IPS-20b (cell line): ENCODE results near the gene ADAMTS14.
"Not testable (repeated sequence)": the region's sequence is repeated elsewhere in the genome, so short reads cannot be mapped to it uniquely, and the experiment has no call there.

Experiments
- H3K27ac ChIP-seq: one replicate; pipeline ENCODE4 v1.5.1; 2013; ENCODE audit warnings: low read length
- H3K27me3 ChIP-seq: 2 replicates; pipeline ENCODE4 v1.6.1; 2013; ENCODE audit warnings: mild to moderate bottlenecking, low read length, inconsistent platforms; ENCODE audit not compliant: insufficient read depth
- H3K36me3 ChIP-seq: 2 replicates; pipeline ENCODE4 v1.6.1; 2013; ENCODE audit warnings: low read depth, mild to moderate bottlenecking, inconsistent platforms, low read length, moderate library complexity; ENCODE audit not compliant: insufficient read depth
- H3K4me1 ChIP-seq: 2 replicates; pipeline ENCODE4 v1.6.1; 2013; ENCODE audit warnings: mild to moderate bottlenecking, control low read depth, inconsistent platforms, low read length, moderate library complexity; ENCODE audit not compliant: insufficient read depth
- H3K4me3 ChIP-seq: 2 replicates; pipeline ENCODE4 v1.5.1; 2013; ENCODE audit warnings: mild to moderate bottlenecking, low read length, inconsistent platforms
- H3K9ac ChIP-seq: 2 replicates; pipeline ENCODE4 v1.6.1; 2013; ENCODE audit warnings: low read depth, mild to moderate bottlenecking, inconsistent platforms, low read length, moderate library complexity
- H3K9me3 ChIP-seq: 2 replicates; pipeline ENCODE4 v1.6.1; 2013; ENCODE audit warnings: mild to moderate bottlenecking, low read depth, low read length, inconsistent platforms; ENCODE audit not compliant: insufficient read depth

ADAMTS14 gene

DNA sequence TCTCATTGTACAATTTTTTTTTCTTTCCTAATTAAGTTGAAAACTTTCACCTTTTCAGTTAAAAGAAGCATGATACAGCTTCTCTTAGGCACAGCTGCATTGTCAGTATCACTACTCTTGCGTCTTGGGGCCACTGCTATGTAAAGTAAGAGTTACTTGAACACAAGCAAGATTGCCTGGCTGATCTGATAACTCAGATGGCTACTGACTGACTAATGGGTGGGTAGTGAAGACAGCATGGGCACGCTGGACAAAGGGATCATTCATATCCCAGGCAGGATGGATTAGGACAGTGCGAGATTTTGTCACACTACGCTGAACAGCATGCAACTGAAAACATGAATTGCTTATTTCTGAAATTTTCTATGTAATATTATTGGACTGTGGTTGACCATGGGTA, 11.6 kb upstream of the ADAMTS14 start:
- Histone ChIP-seq H3K4me1 (no peaks in the 10 kb centered on the region; the same call in 1 of the 2 replicates), H3K36me3 (no peaks in the 10 kb centered on the region), H3K9me3 (peaks cover 6% of the 10 kb centered on the region; the same call in 1 of the 2 replicates), H3K4me3 (no peak overlapping the region), H3K9ac (no peak overlapping the region), H3K27ac (no peak overlapping the region), H3K27me3 (no peaks in the 10 kb centered on the region; the same call in 1 of the 2 replicates)

DNA sequence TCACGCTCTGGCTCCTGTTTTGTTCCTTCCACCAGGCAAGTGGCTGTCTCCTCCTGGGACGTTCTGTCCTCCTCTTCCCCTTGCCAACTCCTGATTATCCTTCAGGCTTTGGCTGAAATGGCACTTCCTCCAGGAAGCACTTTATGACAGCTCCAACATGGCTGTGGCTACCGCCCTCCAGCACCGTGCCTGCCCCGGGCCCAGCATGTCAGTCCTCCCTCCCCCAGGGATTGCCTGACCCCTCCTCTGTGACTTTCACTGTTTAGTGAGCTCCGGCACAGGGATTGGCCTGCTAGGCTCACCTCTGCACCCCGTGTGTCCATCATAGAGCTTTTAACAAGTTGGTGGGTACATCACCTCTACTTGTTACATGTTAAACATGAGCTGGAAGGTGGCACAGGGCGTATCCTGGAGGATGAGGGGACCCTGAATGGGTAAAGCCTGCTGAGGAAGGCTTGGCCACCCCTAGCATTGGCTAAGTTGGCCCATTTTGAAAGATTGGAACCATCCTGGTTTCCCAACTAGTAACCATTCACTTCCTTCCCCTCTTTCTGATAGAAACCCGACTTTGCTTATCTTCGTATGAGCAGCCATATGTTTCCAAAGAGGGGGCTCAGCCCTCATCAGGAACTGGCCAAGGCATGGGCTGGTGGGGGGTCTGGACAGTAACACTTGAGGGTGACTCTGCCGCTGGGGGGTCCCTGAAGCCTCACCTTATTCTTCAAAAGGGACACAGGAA, 10.5 kb upstream of the ADAMTS14 start:
- Histone ChIP-seq H3K4me1 (no peaks in the 10 kb centered on the region; the same call in 1 of the 2 replicates), H3K9me3 (peaks cover 6% of the 10 kb centered on the region; the same call in 1 of the 2 replicates), H3K4me3 (no peak overlapping the region), H3K27ac (no peak overlapping the region), H3K9ac (no peak overlapping the region), H3K36me3 (no peaks in the 10 kb centered on the region), H3K27me3 (no peaks in the 10 kb centered on the region; the same call in 1 of the 2 replicates)

DNA sequence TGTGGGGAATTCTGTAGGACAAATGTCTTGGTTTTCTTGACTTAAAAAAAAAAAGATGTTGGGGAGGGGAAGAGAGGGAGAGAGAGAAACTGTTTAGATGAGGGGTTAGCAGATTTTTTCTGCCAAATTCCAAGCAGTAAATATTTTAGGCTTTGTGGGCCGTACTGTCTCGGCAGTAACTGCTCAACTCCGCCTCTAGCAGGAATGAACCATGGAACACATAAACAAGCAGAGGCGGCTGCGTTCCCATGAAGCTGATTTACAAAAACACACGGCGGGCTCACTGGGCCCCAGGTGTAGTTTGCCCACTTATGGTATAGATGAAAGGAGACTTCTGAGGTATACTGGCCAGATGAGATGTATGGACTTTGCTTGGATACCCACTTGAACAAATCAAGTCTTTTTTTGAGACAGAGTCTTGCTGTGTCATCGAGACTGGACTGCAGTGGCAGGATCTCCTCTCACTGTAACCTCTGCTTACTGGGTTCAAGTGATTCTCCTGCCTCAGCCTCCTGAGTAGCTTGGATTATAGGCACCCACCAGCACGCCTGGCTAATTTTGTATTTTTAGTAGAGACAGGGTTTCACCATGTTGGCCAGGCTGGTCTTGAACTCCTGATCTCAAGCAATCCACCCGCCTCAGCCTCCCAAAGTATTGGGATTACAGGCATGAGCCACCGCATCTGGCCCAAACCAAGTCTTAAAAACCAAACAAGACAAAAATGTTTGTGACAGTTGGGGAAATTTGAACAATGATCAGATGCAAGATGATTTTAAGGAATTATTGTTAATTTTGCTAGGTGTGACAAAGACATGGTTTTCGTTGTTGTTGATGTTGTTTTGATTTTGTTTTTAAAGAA, 9.7 kb upstream of the ADAMTS14 start:
- Histone ChIP-seq H3K9me3 (peaks cover 6% of the 10 kb centered on the region), H3K36me3 (no peaks in the 10 kb centered on the region), H3K4me1 (no peaks in the 10 kb centered on the region; the same call in 1 of the 2 replicates), H3K4me3 (no peak overlapping the region), H3K27ac (no peak overlapping the region), H3K27me3 (no peaks in the 10 kb centered on the region; the same call in 1 of the 2 replicates), H3K9ac (no peak overlapping the region)

DNA sequence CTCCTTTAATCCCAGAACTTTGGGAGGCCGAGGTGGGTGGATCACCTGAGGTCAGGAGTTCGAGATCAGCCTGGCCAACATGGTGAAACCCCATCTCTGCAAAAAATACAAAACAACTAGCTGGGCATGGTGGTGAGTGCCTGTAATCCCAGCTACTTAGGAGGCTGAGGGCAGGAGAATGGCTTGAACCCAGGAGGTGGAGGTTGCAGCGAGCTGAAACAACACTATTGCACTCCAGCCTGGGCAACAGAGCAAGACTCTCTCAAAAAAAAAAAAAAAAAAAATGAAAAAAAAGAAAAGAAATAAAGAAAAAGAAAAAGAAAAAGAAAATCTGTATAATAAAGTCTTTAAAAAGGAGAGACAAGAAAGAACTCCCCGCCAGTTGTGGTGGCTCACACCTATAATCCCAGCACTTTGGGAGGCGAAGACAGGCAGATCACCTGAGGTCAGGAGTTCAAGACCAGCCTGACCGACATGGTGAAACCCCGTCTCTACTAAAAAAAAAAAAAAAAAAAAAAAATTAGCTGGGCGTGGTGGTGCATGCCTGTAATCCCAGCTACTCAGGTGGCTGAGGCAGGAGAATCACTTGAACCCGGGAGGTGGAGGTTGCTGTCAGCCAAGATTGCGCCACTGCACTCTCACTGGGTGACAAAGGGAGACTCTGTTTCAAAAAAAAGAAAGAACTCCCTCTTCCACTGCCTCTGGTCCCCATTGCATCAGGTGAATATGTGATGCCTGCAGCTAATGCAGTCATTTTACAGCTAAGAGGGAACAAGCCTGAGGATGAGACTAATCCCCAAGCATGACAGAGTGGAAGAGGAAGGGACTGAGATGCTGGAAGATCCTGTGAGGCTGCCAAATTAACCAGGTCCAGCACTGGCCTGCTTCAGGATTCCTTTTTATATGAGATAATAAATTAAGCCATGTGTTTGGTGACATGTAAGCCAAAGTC, 8.6 kb upstream of the ADAMTS14 start:
- H3K9ac ChIP-seq, H3K4me3 ChIP-seq, H3K27me3 ChIP-seq, H3K36me3 ChIP-seq, H3K9me3 ChIP-seq, H3K4me1 ChIP-seq, H3K27ac ChIP-seq: not testable (repeated sequence)

DNA sequence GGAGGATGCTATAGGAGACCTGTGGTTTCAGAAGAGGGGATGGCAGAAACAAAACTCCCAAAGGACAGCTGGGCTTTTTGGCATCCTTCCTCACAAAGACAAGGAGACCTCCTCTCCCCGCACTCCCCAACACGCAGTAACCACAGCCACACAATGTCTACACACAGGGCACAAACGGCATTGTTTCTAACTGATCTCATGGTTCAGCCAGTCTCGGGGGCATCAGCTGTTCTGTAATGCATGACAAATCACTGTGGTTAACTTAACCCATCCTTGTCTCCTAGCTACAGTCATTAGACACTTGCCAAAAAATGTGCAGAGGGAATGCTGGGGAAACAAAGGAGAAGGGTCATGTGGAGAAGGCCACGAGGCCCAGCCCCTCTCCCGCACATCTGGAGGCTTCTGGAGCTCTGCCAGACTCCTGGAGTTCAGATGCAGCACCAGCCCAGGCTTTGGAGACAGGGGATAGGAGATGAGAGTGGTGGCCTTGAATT, 7.6 kb upstream of the ADAMTS14 start:
- Histone ChIP-seq H3K36me3 (no peaks in the 10 kb centered on the region), H3K9ac (no peak overlapping the region), H3K4me3 (no peak overlapping the region), H3K9me3 (no peaks in the 10 kb centered on the region; the same call in 1 of the 2 replicates), H3K27ac (no peak overlapping the region), H3K27me3 (no peaks in the 10 kb centered on the region; the same call in 1 of the 2 replicates), H3K4me1 (no peaks in the 10 kb centered on the region; the same call in 1 of the 2 replicates)

DNA sequence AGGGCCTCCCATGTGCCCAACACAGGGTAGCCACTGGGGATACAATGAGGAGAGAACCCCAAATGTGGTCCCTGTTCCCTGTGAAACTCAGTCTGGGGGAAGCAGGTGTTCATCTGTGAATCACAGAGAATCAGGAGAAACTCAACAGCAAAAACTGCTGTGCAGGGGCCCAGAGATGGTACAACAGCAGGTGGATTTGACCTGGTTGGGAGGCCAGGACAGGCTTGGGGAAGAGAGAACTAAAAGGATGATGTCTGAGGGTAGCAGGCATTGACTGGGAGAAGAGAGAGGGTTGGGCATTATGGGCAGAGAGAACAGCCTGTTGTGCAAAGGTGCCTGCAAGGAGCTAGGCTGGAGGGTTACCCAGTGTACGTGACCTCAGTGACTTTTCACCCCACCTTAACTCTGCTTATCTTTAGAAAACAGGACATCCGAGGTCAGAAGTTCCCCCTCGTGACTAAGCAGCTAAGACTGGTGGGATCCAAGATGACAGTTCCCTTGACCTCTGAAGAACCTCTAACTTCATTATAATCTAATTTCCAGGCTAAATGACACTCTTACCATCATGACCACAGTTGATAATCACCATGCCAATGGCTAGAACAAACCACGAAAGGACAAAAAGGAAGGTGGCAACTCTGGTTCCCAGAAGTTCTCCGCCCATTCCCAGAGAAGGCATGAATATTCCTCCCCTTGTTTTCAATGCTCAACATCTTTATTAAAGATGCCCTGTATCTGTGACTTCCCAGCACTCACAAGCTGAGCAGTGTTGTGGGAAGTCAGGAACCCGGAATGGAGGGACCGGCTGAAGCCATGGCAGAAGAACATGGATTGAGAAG, 5.1 kb upstream of the ADAMTS14 start:
- H3K27me3 ChIP-seq = peaks cover 14% of the 10 kb centered on the region
- H3K27ac ChIP-seq = no peak overlapping the region
- H3K4me3 ChIP-seq = no peak overlapping the region
- H3K9me3 ChIP-seq = no peaks in the 10 kb centered on the region; the same call in 1 of the 2 replicates
- H3K36me3 ChIP-seq = no peaks in the 10 kb centered on the region
- no peaks in the 10 kb centered on the region; the same call in 1 of the 2 replicates for H3K4me1 ChIP-seq
- H3K9ac ChIP-seq = no peak overlapping the region

DNA sequence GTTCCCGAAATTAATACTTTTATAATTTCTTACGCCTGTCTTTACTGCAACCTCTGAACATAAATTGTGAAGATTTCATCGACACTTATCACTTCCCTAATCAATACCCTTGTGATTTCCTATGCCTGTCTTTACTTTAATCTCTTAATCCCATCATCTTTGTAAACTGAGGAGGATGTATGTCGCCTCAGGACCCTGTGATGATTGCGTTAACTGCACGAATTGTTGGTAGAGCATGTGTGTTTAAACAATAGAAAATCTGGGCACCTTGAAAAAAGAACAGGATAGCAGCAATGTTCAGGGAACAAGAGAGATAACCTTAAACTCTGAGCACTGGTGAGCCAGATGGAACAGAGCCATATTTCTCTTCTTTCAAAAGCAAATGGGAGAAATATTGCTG, 4.5 kb upstream of the ADAMTS14 start:
- not testable (repeated sequence) for H3K36me3 ChIP-seq, H3K9me3 ChIP-seq, H3K4me3 ChIP-seq, H3K4me1 ChIP-seq, H3K27ac ChIP-seq, H3K9ac ChIP-seq
- H3K27me3 ChIP-seq = peaks cover 19% of the 10 kb centered on the region

DNA sequence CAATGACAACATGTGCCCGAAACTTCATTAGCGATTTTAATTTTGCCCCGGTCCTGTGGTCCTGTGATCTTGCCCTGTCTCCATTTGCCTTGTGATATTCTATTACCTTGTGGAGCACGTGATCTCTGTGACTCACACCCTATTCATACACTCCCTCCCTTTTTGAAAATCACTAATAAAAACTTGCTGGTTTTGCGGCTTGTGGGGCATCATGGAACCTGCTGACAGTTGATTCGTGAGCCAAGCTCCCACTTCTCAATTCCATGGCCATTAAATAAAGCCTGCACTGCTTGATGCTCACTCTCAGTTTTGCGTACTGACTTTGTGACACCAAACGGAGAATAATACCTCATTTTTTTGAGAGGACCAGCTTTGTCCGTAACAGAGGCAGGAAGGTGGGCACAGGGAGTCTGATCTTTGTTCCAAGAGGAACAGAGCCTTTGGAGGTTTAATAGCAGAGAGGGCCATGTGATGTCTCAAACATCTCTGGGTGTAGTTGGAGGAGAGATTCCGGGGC, 3.8 kb upstream of the ADAMTS14 start:
- Histone ChIP-seq H3K27ac (no peak overlapping the region), H3K27me3 (peaks cover 25% of the 10 kb centered on the region), H3K9ac (no peak overlapping the region), H3K36me3 (no peaks in the 10 kb centered on the region), H3K4me1 (peaks cover 7% of the 10 kb centered on the region; the same call in 1 of the 2 replicates), H3K4me3 (no peak overlapping the region), H3K9me3 (no peaks in the 10 kb centered on the region; the same call in 1 of the 2 replicates)

DNA sequence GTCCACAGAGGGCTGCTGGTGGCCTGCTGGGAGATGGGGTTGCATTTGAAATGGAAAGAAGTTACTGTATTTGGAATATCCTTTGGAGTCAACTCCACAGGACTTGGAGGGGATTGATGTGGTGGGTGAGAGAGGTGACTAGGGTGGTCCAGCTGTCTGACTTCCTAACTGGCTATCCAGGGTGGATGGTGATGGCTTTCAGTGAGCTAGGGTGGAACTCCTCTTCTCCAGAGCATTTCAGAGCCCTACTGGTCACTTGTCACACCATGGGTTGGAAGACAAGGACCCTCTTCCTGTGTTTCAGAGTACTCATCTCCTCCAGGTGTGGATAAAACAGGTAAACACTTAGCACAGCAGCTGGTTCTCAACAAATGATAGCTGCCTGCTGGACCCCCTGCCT, 3.3 kb upstream of the ADAMTS14 start:
- no peak overlapping the region for H3K9ac ChIP-seq
- H3K27ac ChIP-seq = no peak overlapping the region
- peaks cover 7% of the 10 kb centered on the region; the same call in 1 of the 2 replicates for H3K4me1 ChIP-seq
- no peak overlapping the region for H3K4me3 ChIP-seq
- peaks cover 31% of the 10 kb centered on the region for H3K27me3 ChIP-seq
- no peaks in the 10 kb centered on the region for H3K36me3 ChIP-seq
- no peaks in the 10 kb centered on the region; the same call in 1 of the 2 replicates for H3K9me3 ChIP-seq

DNA sequence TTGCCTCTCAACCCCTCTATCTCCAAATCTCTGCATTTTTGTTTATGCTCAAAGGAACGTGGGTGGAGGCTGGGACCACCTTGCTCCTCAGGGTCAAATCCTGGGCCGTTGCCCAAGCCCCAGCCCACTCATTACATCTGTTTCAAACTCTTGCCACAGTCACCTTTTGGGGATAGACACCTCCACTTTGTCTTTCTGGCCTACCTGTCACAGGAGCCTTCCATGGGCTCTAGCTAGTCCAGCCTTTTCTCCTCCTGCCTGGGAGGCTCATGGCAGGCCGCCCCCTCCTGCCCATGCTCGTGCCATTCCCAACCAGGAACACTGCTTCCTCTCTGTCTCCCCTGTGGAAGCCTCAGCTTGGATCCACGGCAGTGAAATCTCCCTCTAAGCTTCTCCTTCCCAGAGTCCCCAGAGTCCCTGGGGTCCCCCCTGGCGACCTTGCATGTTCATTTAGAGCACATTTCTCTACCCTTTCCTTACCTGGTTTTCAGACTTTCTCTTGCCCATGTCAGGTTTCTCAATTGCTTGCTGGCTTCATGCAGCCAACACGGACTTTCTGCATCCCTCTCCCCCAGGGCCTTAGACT, 2.5 kb upstream of the ADAMTS14 start:
- peaks cover 7% of the 10 kb centered on the region; the same call in 1 of the 2 replicates for H3K4me1 ChIP-seq
- H3K9me3 ChIP-seq = no peaks in the 10 kb centered on the region; the same call in 1 of the 2 replicates
- H3K27me3 ChIP-seq = peaks cover 35% of the 10 kb centered on the region
- no peak overlapping the region for H3K27ac ChIP-seq
- no peak overlapping the region for H3K9ac ChIP-seq
- no peaks in the 10 kb centered on the region for H3K36me3 ChIP-seq
- H3K4me3 ChIP-seq = no peak overlapping the region
